H9 (cell line): ENCODE data around the gene CACNG5. TPM values are rescaled to one million over a fixed set of nuclear protein-coding genes. Genes with fewer than 3 reads are reported as not detected.

Source experiments
- DNase-seq: peaks from one replicate; pipeline ENCODE4 v3.0.0-alpha.2; 2017
- H2AFZ ChIP-seq: one replicate; pipeline ENCODE4 v1.6.1; 2013; ENCODE audit warnings: mild to moderate bottlenecking, low read length, control low read depth, moderate library complexity
- H2AK5ac ChIP-seq: 2 replicates; pipeline ENCODE4 v1.6.1; 2013; ENCODE audit warnings: low read length, control low read depth, mixed read lengths; ENCODE audit not compliant: insufficient read length
- H2BK120ac ChIP-seq: one replicate; pipeline ENCODE4 v1.6.1; 2013; ENCODE audit warnings: low read depth, mild to moderate bottlenecking, low read length, control low read depth, inconsistent platforms; ENCODE audit not compliant: poor library complexity, severe bottlenecking
- H2BK12ac ChIP-seq: 2 replicates; pipeline ENCODE4 v1.6.1; 2013; ENCODE audit warnings: low read length, control low read depth, mixed read lengths, low read depth; ENCODE audit not compliant: insufficient read length
- H2BK15ac ChIP-seq: 2 replicates; pipeline ENCODE4 v1.6.1; 2013; ENCODE audit warnings: low read depth, low read length, control low read depth
- H2BK20ac ChIP-seq: one replicate; pipeline ENCODE4 v1.6.1; 2013; ENCODE audit warnings: low read depth, mild to moderate bottlenecking, low read length, control low read depth, inconsistent platforms; ENCODE audit not compliant: poor library complexity, severe bottlenecking
- H2BK5ac ChIP-seq: 2 replicates; pipeline ENCODE4 v1.6.1; 2013; ENCODE audit warnings: low read length, control low read depth, mixed read lengths; ENCODE audit not compliant: insufficient read length
- H3K14ac ChIP-seq: 2 replicates; pipeline ENCODE4 v1.6.1; 2013; ENCODE audit warnings: low read length, control low read depth; ENCODE audit not compliant: insufficient read depth
- H3K18ac ChIP-seq: 2 replicates; pipeline ENCODE4 v1.6.1; 2013; ENCODE audit warnings: low read depth, mild to moderate bottlenecking, mixed read lengths, low read length, control low read depth; ENCODE audit not compliant: insufficient read length
- H3K23ac ChIP-seq: 2 replicates; pipeline ENCODE4 v1.6.1; 2013; ENCODE audit warnings: low read length, control low read depth, mixed read lengths, low read depth; ENCODE audit not compliant: insufficient read length
- H3K23me2 ChIP-seq: 2 replicates; pipeline ENCODE4 v1.6.1; 2013; ENCODE audit warnings: low read depth, mild to moderate bottlenecking, mixed read lengths, low read length, control low read depth; ENCODE audit not compliant: insufficient read length, poor library complexity, severe bottlenecking
- H3K27ac ChIP-seq: 2 replicates; pipeline ENCODE4 v1.5.1; 2013; ENCODE audit warnings: low read length, control low read depth, mixed read lengths, low read depth; ENCODE audit not compliant: insufficient read length
- H3K27me3 ChIP-seq: 2 replicates; pipeline ENCODE4 v1.6.1; 2013; ENCODE audit warnings: low read length, control low read depth, inconsistent platforms; ENCODE audit not compliant: insufficient read depth
- H3K4ac ChIP-seq: 2 replicates; pipeline ENCODE4 v1.6.1; 2013; ENCODE audit warnings: low read depth, mild to moderate bottlenecking, control low read depth, inconsistent platforms, low read length, moderate library complexity
- H3K4me1 ChIP-seq: 2 replicates; pipeline ENCODE4 v1.6.1; 2013; ENCODE audit warnings: low read length, control low read depth, inconsistent platforms; ENCODE audit not compliant: insufficient read depth
- H3K4me2 ChIP-seq: 2 replicates; pipeline ENCODE4 v1.6.1; 2013; ENCODE audit warnings: low read length, control low read depth, mixed read lengths; ENCODE audit not compliant: insufficient read length, insufficient read depth
- H3K56ac ChIP-seq: 2 replicates; pipeline ENCODE4 v1.6.1; 2013; ENCODE audit warnings: low read depth, mild to moderate bottlenecking, mixed read lengths, low read length, control low read depth; ENCODE audit not compliant: insufficient read length
- H3K79me1 ChIP-seq: 2 replicates; pipeline ENCODE4 v1.6.1; 2013; ENCODE audit warnings: low read depth, mild to moderate bottlenecking, moderate library complexity, low read length, control low read depth, inconsistent platforms; ENCODE audit not compliant: insufficient read depth, poor library complexity, severe bottlenecking
- H3K79me2 ChIP-seq: 2 replicates; pipeline ENCODE4 v1.6.1; 2013; ENCODE audit warnings: low read length, control low read depth, inconsistent platforms; ENCODE audit not compliant: insufficient read depth
- H3K9ac ChIP-seq: 2 replicates; pipeline ENCODE4 v1.6.1; 2013; ENCODE audit warnings: low read length, control low read depth, mixed read lengths; ENCODE audit not compliant: insufficient read length; ENCODE audit errors: extremely low read depth
- H3K9me3 ChIP-seq: one replicate; pipeline ENCODE4 v1.6.1; 2013; ENCODE audit warnings: low read depth, low read length, inconsistent platforms; ENCODE audit not compliant: control insufficient read depth
- H3T11ph ChIP-seq: one replicate; pipeline ENCODE4 v1.6.1; 2013; ENCODE audit warnings: mild to moderate bottlenecking, low read length, control low read depth, inconsistent platforms
- H4K20me1 ChIP-seq: one replicate; pipeline ENCODE4 v1.6.1; 2013; ENCODE audit not compliant: control insufficient read depth, insufficient read length, insufficient read depth
- H4K5ac ChIP-seq: 2 replicates; pipeline ENCODE4 v1.6.1; 2013; ENCODE audit warnings: low read depth, mild to moderate bottlenecking, mixed read lengths, low read length, control low read depth; ENCODE audit not compliant: insufficient read length
- H4K8ac ChIP-seq: replicated peaks from 2 replicates; pipeline ENCODE4 v1.6.1; 2013; ENCODE audit warnings: low read length, control low read depth, mixed read lengths, low read depth; ENCODE audit not compliant: insufficient read length
- H4K91ac ChIP-seq: 2 replicates; pipeline ENCODE4 v1.6.1; 2013; ENCODE audit warnings: low read depth, mild to moderate bottlenecking, moderate library complexity, mixed read lengths, low read length, control low read depth; ENCODE audit not compliant: insufficient read length
- H3K27ac Mint-ChIP-seq, 3 experiments: 2 replicates in 2 of 3; 3 replicates in 1 of 3; pipeline ENCODE4 v1.8.0; 2020 to 2021; ENCODE audit warnings: mixed read lengths in 3 of 3, mild to moderate bottlenecking in 1 of 3, moderate library complexity in 1 of 3
- H3K27me3 Mint-ChIP-seq: 2 replicates; pipeline ENCODE4 v1.8.0; 2021; ENCODE audit warnings: low read depth, mild to moderate bottlenecking, moderate library complexity, mixed read lengths
- H3K36me3 Mint-ChIP-seq, 3 experiments: 2 replicates in 2 of 3; 3 replicates in 1 of 3; pipeline ENCODE4 v1.8.0; 2020 to 2021; ENCODE audit warnings: low read depth in 3 of 3, mixed read lengths in 3 of 3; ENCODE audit not compliant: insufficient read depth in 1 of 3
- H3K4me1 Mint-ChIP-seq, 2 experiments: 2 replicates each; pipeline ENCODE4 v1.8.0; 2020; ENCODE audit warnings: mixed read lengths in 2 of 2
- H3K4me3 Mint-ChIP-seq, 2 experiments: 2 replicates in 1 of 2; 3 replicates in 1 of 2; pipeline ENCODE4 v1.8.0; 2020 to 2021; ENCODE audit warnings: mild to moderate bottlenecking in 2 of 2, mixed read lengths in 2 of 2, moderate library complexity in 1 of 2
- H3K9me3 Mint-ChIP-seq, 2 experiments: 2 replicates in 1 of 2; 3 replicates in 1 of 2; pipeline ENCODE4 v1.8.0; 2020; ENCODE audit warnings: mild to moderate bottlenecking in 2 of 2, mixed read lengths in 2 of 2, moderate library complexity in 1 of 2
- CTCF ChIP-seq: fragments of 200-600 bp; sonication (generic); conservative IDR thresholded peaks from 3 replicates; pipeline ENCODE4 v1.8.0; 2021; ENCODE audit warnings: antibody characterized with exemption, mild to moderate bottlenecking
- WGBS: extraction: QIAGEN DNeasy Blood & Tissue Kit; methylation state at CpG from one replicate; pipeline ENCODE4 v1.1.7; 2013; ENCODE audit warnings: missing lambda C conversion rate, low lambda C conversion rate, mixed read lengths; ENCODE audit not compliant: insufficient read length; ENCODE audit errors: extremely low coverage; 5-methylcytosine and 5-hydroxymethylcytosine counted together
- total RNA-seq: library from RNA; stranded (reverse); gene quantifications from 2 replicates; pipeline ENCODE4 v1.2.1, GENCODE V29; 2021

CACNG5 gene
- total RNA-seq, 1 experiment from 2014 or later = 1.6 TPM

GRCh38 chr17:66915792-66916191, 80.9 kb downstream of the CACNG5 start:
- H3K4me2 ChIP-seq = no peak overlapping the region
- H3K27ac Mint-ChIP-seq = peak overlapping the region in 2 of 3 experiments; percentile 0; a peak in 3 of 7 replicates
- H4K8ac ChIP-seq = no peak overlapping the region
- no peak overlapping the region for H2BK20ac ChIP-seq
- no peaks in the 10 kb centered on the region for H3K4me1 ChIP-seq
- H3K79me1 ChIP-seq = no peaks in the 10 kb centered on the region
- H3K14ac ChIP-seq = no peak overlapping the region
- no peak overlapping the region for H3K4ac ChIP-seq
- no peaks in the 10 kb centered on the region for H4K20me1 ChIP-seq
- no peak overlapping the region for H3K9ac ChIP-seq
- no CpG with 5 or more reads among the region's 11 CpGs for WGBS
- H2BK15ac ChIP-seq = no peak overlapping the region
- H3K27me3 Mint-ChIP-seq = peaks cover 4% of the 10 kb centered on the region; the same call in 1 of the 2 replicates
- H2AK5ac ChIP-seq = no peak overlapping the region
- H3K9me3 Mint-ChIP-seq = peaks cover 0 to 6% of the 10 kb centered on the region in 2 experiments; a peak in 2 of 5 replicates
- H3K27ac ChIP-seq = no peak overlapping the region
- H3K4me1 Mint-ChIP-seq = no peaks in the 10 kb centered on the region
- H3K23me2 ChIP-seq = no peaks in the 10 kb centered on the region
- H3K4me3 Mint-ChIP-seq = no peak overlapping the region
- no peak overlapping the region for H4K5ac ChIP-seq
- H3K9me3 ChIP-seq = no peaks in the 10 kb centered on the region
- H3K23ac ChIP-seq = no peak overlapping the region
- no peak for TF ChIP-seq CTCF
- H3K56ac ChIP-seq = no peak overlapping the region
- no peaks in the 10 kb centered on the region for H3K36me3 Mint-ChIP-seq
- no peak overlapping the region for H2AFZ ChIP-seq
- H2BK5ac ChIP-seq = no peak overlapping the region
- H3K79me2 ChIP-seq = no peaks in the 10 kb centered on the region
- no peak overlapping the region for H3T11ph ChIP-seq
- no peak overlapping the region for H2BK12ac ChIP-seq
- no peaks in the 10 kb centered on the region for H3K27me3 ChIP-seq
- no peak overlapping the region for H4K91ac ChIP-seq
- no peak overlapping the region for H3K18ac ChIP-seq
- H2BK120ac ChIP-seq = no peak overlapping the region
- no peak for DNase-seq
